IPS DF 4.7 (cell line): Measurements from ENCODE around the gene SLC2A13.
"Not testable (repeated sequence)": the region's sequence is repeated elsewhere in the genome, so short reads cannot be mapped to it uniquely, and the experiment has no call there.

Source experiments
- DNase-seq: peaks from one replicate; pipeline ENCODE4 v3.0.0-alpha.2; 2013; ENCODE audit warnings: low spot score; ENCODE audit errors: extremely low read depth

SLC2A13 gene

DNA sequence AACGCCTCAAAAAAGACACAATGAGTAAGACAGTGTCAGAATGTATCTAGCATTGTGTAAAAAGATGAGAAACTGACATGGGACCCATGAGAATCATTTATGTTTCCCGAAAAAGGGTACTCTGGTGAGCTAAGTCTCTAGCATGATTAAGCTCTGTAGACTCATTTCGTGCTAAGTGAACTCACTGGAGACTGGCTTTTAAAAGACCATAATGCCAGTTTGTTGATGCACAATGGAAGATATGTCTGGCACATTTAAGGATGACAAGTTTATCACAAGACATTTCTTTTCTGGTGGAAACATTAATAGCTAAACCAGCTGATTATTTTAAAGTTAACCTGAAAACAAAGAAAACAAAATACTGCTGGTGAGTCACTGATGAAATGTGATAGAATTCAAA lies 233.5 kb downstream of the SLC2A13 start:
- no peak for DNase-seq

DNA sequence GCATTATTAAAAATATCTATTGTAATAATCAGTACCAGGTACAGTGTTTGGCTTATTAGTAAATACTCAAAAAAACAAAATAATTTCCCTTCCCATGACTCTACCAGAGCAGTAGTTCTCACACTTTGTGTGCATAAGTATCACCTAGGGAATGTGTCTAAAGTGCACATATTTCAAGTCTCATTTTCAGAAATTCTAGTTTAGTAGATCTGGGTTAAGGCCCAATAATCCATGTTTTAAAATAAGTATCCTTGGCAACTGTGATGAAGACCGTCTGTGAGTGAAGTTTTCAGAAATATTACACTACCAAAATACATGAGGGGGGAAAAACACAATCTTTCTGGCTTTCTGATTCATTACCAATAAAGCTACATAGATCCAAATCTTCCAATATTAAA lies 237.6 kb downstream of the SLC2A13 start:
- DNase-seq = no peak

DNA sequence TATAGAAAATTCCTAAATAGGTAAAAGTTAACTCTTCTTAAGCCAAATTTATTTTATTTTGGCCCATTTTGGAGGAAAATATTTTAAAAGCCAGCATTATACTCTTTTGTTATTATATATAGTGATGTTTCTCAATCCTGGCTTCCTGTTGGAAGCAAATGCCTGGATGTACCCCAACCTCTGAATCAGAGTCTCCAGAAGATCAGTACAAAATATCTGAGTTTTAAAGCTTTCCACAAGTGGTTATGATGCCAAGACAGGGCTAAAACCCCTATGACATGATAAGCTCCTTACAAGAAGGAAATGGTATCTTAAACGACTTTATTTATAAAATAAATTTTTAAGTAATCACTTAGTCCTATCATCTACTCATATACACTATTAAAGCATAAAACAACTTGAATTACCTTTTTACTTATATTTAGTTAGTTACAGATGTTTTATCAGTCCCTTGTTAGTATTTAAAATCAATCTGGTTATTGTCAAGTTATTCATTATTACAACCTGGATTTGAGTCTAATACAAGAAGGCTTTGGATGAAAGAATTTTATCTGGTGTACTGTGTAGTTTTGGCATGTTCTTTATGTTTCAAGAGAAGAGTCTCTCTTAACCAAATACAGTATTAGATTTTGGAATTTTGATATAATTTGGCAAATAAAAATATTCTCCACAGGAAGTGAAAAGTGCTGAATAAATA lies 238.1 kb downstream of the SLC2A13 start:
- no peak for DNase-seq

DNA sequence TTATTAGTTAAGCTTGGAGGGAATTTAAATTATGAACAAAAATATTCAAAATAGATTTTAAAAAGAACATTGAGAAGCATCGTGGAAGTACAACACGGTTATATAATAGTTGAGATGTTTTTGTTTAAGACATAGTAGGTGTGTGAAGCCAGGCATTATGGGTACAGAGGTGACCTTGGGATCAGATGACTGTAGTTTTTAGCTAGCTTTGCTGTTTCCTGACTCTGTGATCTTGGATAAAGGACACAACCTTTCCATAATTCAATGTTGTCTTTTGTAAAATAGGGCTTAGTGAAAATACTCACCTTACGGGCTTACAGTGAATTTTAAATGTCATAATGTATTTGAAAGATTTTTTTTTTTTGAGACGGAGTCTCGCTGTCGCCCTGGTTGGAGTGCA lies 239.7 kb downstream of the SLC2A13 start:
- no peak for DNase-seq

DNA sequence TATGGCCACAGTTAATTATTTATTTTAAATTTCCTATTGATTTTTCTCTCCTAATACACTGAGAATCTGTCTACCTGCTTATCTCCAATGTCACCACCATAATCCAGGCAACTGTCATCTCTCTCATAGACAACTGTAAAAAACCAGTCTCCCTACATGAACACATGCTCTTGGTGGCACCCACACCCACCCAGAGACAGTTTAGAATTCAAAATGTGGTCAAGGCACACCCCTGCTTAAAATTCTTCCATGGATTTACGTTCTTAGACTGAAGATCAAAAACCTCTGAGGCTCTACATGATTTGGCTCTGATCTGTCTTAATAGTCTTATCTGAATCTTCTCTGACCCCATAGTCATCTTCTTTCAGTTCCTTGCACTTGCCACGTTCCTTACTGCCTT lies 245.2 kb downstream of the SLC2A13 start:
- no peak for DNase-seq

DNA sequence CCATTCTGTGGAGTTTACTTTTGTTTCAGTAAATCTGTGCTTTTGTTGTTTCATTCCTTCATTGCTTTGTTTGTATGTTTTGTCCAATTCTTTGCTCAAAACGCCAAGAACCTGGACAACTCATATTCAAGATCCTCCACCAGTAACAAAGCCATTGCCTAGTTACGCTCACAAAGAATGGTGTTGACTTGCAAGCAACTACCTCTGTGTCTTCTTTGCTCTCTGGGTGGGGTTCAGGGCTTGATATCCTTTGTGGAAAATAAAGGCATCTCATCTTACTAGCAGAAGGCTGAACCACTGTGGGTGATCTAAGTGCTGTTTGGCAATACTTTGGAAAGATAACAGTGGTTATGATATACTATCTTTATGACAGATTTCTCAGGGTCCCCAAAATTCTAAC lies 252.9 kb downstream of the SLC2A13 start:
- DNase-seq = no peak

DNA sequence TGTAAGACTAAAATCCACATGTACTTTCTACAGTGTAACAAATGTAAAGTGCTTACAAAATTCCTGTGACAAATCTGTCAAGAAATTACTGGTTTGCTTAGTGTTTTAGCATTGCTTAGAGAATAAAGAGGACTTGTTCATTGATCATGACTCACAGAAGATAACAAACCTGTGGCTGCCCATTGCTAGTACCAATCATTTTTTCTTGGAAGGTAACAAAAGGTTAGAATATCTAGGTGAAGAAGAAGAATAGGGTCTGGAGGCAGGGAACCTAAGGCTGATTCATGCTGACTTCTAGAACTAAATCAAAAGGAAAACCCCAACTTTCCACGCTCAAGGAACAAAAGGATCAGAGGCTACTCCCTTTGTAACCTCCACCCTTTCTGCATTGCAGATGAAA lies 253.5 kb downstream of the SLC2A13 start:
- DNase-seq = no peak

DNA sequence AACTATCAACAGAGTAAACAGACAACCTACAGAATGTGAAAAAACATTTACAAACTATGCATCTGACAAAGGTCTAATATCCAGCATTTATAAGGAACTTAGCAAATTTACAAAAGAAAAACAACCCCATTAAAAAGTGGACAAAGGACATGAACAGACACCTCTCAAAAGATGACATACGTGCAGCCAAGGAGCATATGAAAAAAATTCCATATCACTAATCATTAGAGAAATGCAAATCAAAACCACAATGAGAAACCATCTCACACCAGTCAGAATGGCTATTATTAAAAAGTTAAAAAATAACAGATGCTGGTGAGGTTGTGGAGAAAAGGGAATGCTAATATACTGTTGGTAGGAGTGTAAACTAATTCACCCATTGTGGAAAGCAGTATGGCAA lies 257.7 kb downstream of the SLC2A13 start:
- not testable (repeated sequence) for DNase-seq

DNA sequence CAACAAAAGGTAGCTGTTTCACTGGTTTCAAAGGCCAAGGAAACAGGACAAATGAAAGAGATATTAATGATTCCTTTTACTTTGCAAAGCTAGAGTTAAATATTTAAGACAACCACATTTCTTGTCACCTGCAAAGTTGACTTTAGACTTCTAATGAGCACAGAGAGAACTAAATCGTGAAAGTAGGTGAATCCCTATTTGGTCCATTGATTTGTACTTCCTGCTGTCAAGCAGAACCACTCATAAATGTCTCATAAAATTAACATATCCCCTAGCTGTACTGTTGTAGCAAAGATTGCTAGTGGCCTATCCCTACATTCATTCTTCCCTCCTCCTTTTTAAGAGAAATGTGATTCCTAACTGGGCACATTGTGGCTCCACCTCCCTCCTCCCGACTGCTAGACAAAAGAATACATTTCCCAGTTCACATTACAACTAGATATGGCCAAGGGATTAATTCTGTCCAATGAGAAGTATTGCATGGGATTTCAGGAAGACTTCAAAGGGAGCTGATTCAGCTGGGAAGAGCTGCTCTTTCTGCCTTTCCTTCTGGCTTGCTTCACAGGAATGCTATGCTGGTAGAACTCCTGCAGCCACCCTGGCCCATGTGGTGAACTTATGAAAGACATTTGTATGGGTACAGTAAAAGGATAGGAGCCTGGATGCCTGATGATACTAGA lies 258.8 kb downstream of the SLC2A13 start:
- DNase-seq = no peak

DNA sequence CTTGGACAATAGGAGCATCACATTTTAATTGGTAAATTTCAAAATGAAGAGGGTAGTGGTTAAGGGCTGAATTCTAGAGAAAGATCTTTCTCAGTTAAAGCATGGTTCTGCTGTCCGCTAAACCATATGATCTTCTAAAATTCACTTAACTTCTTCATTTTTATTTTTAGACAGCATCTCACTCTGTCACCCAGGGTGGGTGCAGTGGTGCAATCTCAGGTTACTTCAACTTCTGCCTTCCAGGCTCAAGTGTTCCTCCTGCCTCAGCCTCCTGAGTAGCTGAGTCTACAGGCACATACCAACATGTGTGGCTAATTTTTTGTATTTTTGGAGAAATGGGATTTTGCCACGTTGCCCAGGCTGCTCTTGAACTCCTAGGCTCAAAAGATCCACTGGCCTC lies 259.6 kb downstream of the SLC2A13 start:
- no peak for DNase-seq

DNA sequence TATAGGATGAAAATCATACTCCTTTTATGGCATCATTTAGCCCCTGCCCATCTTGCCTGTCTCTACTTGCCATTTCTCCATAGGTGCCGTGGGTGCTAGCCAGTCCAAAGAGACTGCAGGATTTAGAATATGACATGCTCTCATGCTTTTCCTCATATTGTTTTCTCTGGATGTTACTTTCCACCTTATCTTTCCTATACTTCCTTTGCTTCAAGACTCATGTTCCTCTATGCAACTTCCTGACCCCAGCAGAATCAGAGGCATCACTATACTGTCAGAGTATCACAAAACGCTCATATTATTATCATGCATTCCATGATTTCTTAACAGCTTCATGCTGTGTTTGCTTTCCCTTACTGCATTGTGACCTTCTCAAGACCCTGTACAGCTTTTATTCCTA lies 265.5 kb downstream of the SLC2A13 start:
- DNase-seq = no peak

DNA sequence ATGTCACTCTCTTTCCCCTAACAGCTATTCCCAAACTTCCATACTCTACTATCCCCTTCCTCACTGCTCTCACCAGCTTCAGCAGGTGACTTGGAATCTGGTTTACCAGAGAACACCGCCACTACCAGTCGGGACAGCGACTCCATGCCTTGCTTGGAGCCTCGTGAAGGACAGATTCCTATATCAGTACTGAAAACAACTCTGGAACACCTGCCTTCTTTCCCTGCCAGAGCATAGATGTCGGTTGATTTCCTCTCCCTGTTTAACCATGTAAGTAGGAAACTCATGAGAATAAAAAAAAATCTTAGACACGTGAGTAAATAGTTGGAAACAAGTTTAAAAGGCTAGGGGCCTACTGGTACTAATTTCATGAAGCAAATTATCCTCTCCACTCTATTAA lies 266.8 kb downstream of the SLC2A13 start:
- no peak for DNase-seq

DNA sequence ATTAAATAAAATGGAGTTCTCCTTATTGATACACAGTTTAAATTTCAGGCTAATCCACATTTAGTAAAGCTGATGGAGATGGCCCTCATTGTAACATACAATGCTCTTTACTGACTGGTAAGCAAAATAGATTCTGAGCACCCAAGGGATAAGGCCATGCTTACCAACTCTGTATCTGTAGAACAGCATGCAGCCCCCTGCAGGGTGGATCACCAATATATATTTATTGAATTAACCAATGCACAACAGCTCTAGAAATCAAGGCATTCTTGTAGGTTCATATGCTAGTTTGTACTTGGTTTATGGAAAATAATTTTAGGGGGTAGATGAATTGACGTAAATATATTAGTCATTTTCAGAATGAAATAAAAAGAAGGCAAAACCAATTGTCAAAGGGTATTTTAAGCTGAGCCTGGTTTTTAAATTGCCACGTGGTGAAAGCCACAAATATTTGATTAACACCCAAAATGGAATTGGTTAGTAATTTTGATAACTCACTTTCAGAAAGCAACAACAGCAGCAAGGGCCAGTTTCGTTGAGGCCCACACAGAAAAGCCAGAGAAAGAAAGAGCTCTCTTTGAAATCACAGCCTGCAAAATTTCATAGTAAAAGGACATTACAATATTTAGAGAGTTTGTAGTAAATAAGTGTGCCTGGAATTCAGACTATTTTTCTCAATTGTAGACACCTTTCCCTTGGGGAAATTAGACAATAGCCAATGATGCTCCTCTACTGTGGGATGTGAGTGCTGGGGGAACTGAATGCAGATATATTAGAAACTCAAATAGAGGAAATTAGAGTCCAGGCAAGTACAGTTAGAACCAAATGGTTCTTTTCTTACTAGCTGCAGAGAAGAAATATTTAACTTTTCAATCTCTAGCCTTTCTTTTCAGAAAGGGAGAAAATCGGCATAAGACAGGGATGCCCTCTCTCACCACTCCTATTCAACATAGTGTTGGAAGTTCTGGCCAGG lies 270.1 kb downstream of the SLC2A13 start:
- DNase-seq = no peak

DNA sequence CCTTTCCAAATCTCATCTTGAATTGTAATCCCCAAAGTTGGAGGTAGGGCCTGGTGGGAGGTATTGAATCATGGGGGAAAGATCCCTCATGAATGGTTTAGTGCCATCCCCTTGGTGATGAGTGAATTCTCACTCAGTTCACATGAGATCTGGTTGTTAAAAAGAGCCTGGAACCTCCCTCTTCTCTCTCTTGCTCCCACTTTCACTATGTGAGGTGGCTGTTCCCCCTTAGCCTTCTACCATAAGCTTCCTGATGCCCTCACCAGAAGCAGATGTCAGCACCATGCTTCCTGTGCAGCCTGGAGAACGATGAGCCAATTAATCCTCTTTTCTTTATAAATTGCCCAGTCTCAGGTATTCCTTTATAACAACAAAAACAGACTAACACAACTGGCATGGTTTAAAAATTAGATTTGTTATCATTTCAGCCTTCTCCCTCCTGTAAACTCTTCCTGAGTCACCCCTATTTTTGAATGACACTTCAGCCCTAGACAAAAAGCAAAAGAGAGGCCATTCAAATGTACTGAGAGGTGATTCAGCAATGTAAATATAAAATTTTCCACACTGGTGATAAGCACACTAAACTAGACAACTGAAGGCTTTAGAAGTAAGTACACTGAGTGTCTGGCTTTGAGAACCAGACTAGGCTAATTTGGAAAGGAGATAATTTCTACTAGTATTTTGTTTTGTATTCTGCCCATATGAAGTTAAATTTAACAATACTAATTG lies 274.1 kb downstream of the SLC2A13 start:
- no peak for DNase-seq

DNA sequence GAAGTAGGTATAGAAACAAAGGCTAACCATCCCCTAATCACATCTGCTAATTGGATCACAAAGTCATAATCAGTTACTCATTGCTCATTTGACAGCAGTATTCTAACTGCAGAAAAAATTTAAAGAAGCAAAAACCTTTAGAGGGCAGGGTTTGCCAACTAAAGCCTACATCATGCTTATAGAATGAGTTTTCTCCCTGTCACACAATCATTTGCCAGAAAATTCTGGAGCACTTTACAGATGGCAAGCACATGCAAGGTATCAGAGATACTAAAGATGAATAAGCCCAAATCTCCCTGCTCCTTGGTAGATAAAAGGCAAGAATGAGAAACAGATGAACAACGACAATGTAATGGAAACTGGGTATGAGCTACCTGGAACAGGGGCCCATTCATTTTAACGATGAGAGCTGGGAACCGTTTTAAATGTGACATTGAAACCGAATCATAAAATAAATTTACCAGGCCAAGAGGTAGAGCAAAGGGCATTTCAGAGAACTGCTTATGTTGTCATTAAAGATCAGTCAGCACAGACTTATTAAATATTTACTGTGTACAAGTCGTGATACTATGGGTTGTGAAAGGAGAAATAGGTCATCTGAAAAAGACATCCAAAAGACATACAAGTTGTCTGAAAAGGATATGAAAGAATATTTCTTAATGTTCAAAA lies 274.9 kb downstream of the SLC2A13 start:
- no peak for DNase-seq

DNA sequence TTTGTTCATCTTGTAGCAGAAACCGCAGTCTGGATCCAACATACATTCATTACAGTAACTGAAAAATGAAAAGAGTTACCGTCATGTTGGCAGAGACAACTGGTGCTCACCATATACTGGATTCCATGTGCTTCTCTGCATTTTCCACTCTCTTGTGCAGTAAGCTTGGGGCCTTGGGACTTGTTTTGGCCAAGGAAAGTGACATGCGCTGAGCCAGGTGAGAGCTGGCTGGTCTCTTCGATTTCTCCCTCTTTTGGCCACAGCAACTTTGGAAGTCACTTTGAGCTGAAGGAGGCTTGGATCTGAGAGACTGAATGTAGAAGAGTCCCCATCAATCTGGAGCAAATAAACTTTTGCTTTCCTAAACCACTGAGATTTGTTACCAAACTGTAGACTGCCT lies 275.7 kb downstream of the SLC2A13 start:
- no peak for DNase-seq

DNA sequence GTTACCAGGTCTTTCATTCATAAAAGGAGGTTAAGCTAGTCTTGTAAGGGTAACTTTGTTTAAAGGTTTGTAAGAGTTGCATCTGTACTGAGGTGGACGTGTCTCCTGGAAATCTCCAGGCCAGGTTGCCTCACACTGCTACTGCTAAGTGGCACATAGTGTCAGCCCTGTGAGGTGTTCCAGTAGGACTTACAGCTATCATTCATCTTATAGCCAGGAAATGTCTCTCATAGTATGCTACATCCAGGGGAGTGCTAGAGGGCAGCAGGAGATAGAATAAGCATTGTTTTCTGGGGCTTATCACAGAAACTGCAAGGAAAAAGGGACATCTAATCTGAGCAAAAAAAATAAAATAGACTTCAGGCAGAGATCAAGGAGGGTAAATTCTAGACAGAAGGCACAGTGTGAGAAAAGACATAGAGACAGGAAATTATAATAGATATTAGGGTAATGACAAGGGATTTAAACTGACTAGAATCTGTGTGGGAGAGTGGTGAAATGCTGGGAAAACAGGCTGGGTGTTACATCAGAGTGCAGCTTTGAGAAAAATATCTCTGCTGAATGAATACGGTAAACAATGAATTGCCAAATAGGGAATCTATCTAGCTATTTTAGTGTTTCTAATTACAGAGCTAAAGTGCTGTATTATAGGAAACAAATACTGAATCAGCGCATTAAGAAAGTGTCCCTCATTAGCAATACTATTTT lies 281.2 kb downstream of the SLC2A13 start:
- DNase-seq = no peak

DNA sequence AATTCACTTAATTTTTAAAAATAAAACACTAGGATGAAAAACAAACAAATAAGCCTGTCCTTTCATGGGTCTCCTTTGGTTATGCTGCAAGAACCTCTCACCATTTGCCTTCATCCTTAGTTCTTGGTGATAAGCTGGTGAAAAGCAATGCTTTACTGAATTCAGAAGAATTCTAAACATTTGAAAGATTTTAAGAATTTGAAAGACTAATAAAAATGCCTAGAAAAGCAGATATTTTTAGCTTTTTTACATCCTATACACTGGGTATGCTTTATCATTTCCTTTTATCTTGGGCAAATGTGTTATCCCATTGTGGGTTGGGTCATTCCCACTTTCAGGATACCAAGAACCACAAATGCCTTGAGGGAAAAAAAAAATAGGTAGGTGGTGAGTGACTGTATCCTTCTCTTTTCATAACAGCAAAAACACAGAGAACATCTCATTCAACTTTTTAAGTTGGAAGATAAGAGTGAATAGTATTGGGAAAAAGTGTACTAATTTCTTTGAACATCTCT lies 289.2 kb downstream of the SLC2A13 start:
- no peak for DNase-seq

DNA sequence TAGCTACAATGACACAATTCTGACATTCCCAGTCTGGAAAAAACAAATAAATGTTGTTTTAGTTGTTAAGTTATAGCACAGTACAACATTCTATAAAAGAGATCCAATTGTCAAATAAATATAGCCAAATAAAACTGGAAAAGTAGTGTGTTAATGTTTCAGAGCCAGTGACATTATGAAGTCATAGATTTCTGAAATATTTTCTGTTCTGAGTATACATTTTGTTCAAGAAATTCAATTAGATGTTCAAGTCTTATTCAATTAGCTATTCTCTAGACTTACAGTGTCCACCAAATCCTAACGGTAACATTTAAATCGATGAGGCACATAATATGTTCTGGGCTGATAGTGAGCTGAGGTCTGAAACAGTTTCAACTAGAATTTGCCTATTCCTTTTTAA lies 290.1 kb downstream of the SLC2A13 start:
- DNase-seq = no peak

DNA sequence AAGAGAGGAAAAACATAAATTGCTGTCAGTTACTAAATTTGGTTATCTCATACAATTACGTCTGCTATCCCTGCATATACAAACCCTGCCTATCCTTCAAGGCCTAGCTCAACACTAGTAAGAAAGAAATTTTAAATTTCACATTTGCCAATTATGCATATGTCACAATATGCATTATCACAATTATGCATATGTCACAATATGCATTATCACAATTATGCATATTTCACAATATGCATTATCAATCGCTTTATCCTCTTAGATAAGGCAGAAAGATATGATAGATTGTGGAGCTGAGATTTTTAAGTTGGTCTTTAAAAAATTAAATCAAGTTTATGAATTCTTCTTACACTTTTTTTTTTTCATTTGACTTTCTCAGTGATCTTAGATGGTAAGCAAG lies 291.3 kb downstream of the SLC2A13 start:
- no peak for DNase-seq
